PFSK-1 (cell line): ENCODE results near the gene PRDM1.

Experiments
- FOXP2 ChIP-seq: optimal IDR thresholded peaks from 2 replicates; pipeline ENCODE3; 2011; ENCODE audit warnings: borderline replicate concordance, control low read depth, inconsistent platforms; ENCODE audit not compliant: insufficient read depth; ENCODE audit errors: extremely low read length, extremely low read depth
- POLR2AphosphoS5 ChIP-seq: IDR thresholded peaks from 2 replicates; pipeline ENCODE4 v1.6.1; 2012; ENCODE audit warnings: low read depth, mild to moderate bottlenecking, control low read depth, low read length, moderate library complexity
- REST ChIP-seq, 2 experiments: IDR thresholded peaks; 2 replicates each; pipeline versions ENCODE4 v1.6.1 to v1.8.0; 2011 to 2012; ENCODE audit warnings: low read depth in 2 of 2, low read length in 2 of 2, control low read depth in 1 of 2, inconsistent platforms in 1 of 2, mild to moderate bottlenecking in 1 of 2, moderate library complexity in 1 of 2; ENCODE audit not compliant: insufficient read depth in 1 of 2
- SIN3A ChIP-seq: IDR thresholded peaks from 2 replicates; pipeline ENCODE4 v1.6.1; 2012; ENCODE audit warnings: mild to moderate bottlenecking, low read length, moderate library complexity, borderline replicate concordance; ENCODE audit not compliant: insufficient read depth
- TAF1 ChIP-seq: IDR thresholded peaks from 2 replicates; pipeline ENCODE4 v1.6.1; 2012; ENCODE audit warnings: low read length, control low read depth, borderline replicate concordance; ENCODE audit not compliant: insufficient read depth

GRCh38 chr6:106053484-106054205 is 32.5 kb upstream of the PRDM1 start:
- TF ChIP-seq POLR2AphosphoS5 (no peak), TAF1 (no peak), FOXP2 (no peak), REST (IDR thresholded peaks at IDR 0.05; ENCODE audit: insufficient read depth in 1 of 2, low read depth in 2 of 2, low read length in 2 of 2) (no peak), SIN3A (no peak)
